PC-3 (cell line): ENCODE measurements around the gene ETV6. TPM values are rescaled to one million over a fixed set of nuclear protein-coding genes. Genes with fewer than 3 reads are reported as not detected.

Experiments
- ATAC-seq: fragments of 200-7000 bp; cut with Tn5 transposase; 2 replicates; pipeline ENCODE4 v1.9.1; 2020; ENCODE audit warnings: mild to moderate bottlenecking, moderate library complexity
- BruUV-seq: library from RNA; stranded (reverse); fragments of 400-500 nt; replicated peaks from 2 replicates; lab custom pipeline; 2021; lab: Mats Ljungman, UMichigan
- CTCF ChIA-PET: fragments of 300-600 bp; sonication (Branson Sonifier 250); formaldehyde crosslinking; loops from one replicate; lab custom pipeline; 2022; ENCODE audit warnings: antibody characterized with exemption; lab: Charles Lee
- POLR2A ChIA-PET: fragments of 300-600 bp; sonication (Branson Sonifier 250); formaldehyde crosslinking; loops from one replicate; lab custom pipeline; 2022; ENCODE audit warnings: antibody characterized with exemption; ENCODE audit not compliant: unreplicated experiment; lab: Charles Lee
- DNase-seq: peaks from one replicate; pipeline ENCODE4 v3.0.0-alpha.2; 2015
- H2AFZ ChIP-seq: fragments of 300-600 bp; sonication (generic); 2 replicates; pipeline ENCODE4 v1.6.0; 2016; ENCODE audit warnings: antibody characterized with exemption, low read length
- H3F3A ChIP-seq: fragments of 300-600 bp; sonication (generic); one replicate; pipeline ENCODE4 v1.6.0; 2017; ENCODE audit warnings: antibody characterized with exemption, low read length, control low read depth, mild to moderate bottlenecking; ENCODE audit not compliant: unreplicated experiment
- H3K27ac ChIP-seq: fragments of 300-600 bp; sonication (generic); 2 replicates; pipeline ENCODE4 v1.5.1; 2016; ENCODE audit warnings: mild to moderate bottlenecking, low read length
- H3K27me3 ChIP-seq: fragments of 300-600 bp; sonication (generic); 2 replicates; pipeline ENCODE4 v1.6.1; 2016; ENCODE audit warnings: low read length, mixed read lengths
- H3K36me3 ChIP-seq: fragments of 300-600 bp; sonication (generic); 2 replicates; pipeline ENCODE4 v1.6.1; 2016; ENCODE audit warnings: low read depth, mixed run types, low read length, mixed read lengths
- H3K4me1 ChIP-seq: fragments of 300-600 bp; sonication (generic); 2 replicates; pipeline ENCODE4 v1.5.1; 2016; ENCODE audit warnings: low read length; ENCODE audit not compliant: insufficient read depth
- H3K4me2 ChIP-seq: fragments of 300-600 bp; sonication (generic); 2 replicates; pipeline ENCODE4 v1.6.0; 2016; ENCODE audit warnings: low read length
- H3K4me3 ChIP-seq: fragments of 300-600 bp; sonication (generic); 2 replicates; pipeline ENCODE4 v1.5.1; 2016; ENCODE audit warnings: mild to moderate bottlenecking, low read length, mixed read lengths
- H3K79me2 ChIP-seq: fragments of 300-600 bp; sonication (generic); 2 replicates; pipeline ENCODE4 v1.6.1; 2017; ENCODE audit warnings: low read length, mixed read lengths
- H3K9ac ChIP-seq: fragments of 300-600 bp; sonication (generic); 2 replicates; pipeline ENCODE4 v1.6.0; 2016; ENCODE audit warnings: mild to moderate bottlenecking, low read length
- H3K9me2 ChIP-seq: fragments of 300-600 bp; sonication (generic); replicated peaks from 2 replicates; pipeline ENCODE4 v1.6.1; 2016; ENCODE audit warnings: mixed run types, low read length, mixed read lengths
- H3K9me3 ChIP-seq: fragments of 300-600 bp; sonication (generic); 2 replicates; pipeline ENCODE4 v1.6.1; 2016; ENCODE audit warnings: low read length, mixed read lengths
- H4K20me1 ChIP-seq: fragments of 300-600 bp; sonication (generic); 2 replicates; pipeline ENCODE4 v1.6.1; 2016; ENCODE audit warnings: low read length, mixed read lengths
- CTCF ChIP-seq: fragments of 300-600 bp; sonication (generic); conservative IDR thresholded peaks from 2 replicates; pipeline ENCODE4 v1.5.1; 2017; ENCODE audit warnings: antibody characterized with exemption, low read depth, mild to moderate bottlenecking, low read length
- EZH2 ChIP-seq: fragments of 300-600 bp; sonication (generic); IDR thresholded peaks from one replicate; pipeline ENCODE4 v1.6.1; 2017; ENCODE audit warnings: antibody characterized with exemption, mild to moderate bottlenecking, low read length; ENCODE audit not compliant: unreplicated experiment
- EZH2phosphoT487 ChIP-seq: fragments of 300-600 bp; sonication (generic); IDR thresholded peaks from 2 replicates; pipeline ENCODE4 v1.6.1; 2018; ENCODE audit warnings: mild to moderate bottlenecking, antibody characterized with exemption, low read length, borderline replicate concordance
- intact Hi-C: fragments of 100-400 bp; cut with micrococcal nuclease; formaldehyde crosslinking; loops from 2 replicates; pipeline ENCODE4 v1.9.0; 2023
- total RNA-seq: library from RNA; depleted of rRNA; stranded (reverse); fragments of >200 nt; gene quantifications from 2 replicates; pipeline ENCODE4 v1.2.3, GENCODE V29; 2014

ETV6 gene
- total RNA-seq, 1 experiment from 2014 or later, result 5.0 TPM

GRCh38 chr12:11893998-11894397 is 244.5 kb downstream of the ETV6 start:
- no peaks in the 10 kb centered on the region for H3K36me3 ChIP-seq
- H2AFZ ChIP-seq, result no peak overlapping the region
- no peaks in the 10 kb centered on the region for H3K9me2 ChIP-seq
- H3K27ac ChIP-seq, result no peak overlapping the region
- H3K9ac ChIP-seq, result no peak overlapping the region
- TF ChIP-seq CTCF (no peak), EZH2 (no peak)
- H3K4me1 ChIP-seq, result peaks cover 9% of the 10 kb centered on the region
- H3K4me3 ChIP-seq, result no peak overlapping the region
- DNase-seq (no peak), ATAC-seq (no peak)
- no peak overlapping the region for H3K4me2 ChIP-seq
- H3K79me2 ChIP-seq, result no peaks in the 10 kb centered on the region
- no peaks in the 10 kb centered on the region for H4K20me1 ChIP-seq
- no peaks in the 10 kb centered on the region for H3K9me3 ChIP-seq
- intact Hi-C loops, result no loop called here
- ChIA-PET POLR2A (no interaction called here), CTCF (no interaction called here)
- H3F3A ChIP-seq, result no peaks in the 10 kb centered on the region
- no peaks in the 10 kb centered on the region for H3K27me3 ChIP-seq
- no TSS peak for BruUV-seq

DNA sequence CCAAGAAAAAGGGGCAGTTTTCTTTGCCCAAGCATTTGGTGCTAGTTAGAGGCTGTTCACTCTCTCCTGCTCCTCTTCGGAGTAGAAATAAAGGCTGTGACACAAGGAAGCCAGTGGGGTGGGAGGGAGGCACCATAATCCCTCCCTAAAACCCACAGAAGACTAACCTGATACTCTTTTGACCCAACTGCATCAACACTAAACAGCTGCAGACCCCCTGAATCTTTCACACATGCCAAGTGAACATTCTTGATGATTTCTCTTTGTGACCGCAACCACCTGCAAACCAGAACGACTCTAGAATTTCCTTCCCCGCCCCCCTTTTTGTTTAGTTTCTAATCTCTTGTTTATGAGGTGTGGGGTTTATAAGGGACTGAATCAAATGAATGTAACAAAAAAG is 245.4 kb downstream of the ETV6 start:
- BruUV-seq, result no TSS peak
- CTCF ChIA-PET, result no interaction called here

More for the DNA sequence above, 245.4 kb downstream of the ETV6 start:
- ATAC-seq (no peak), DNase-seq (no peak)
- no peak for TF ChIP-seq EZH2
- no peak for TF ChIP-seq CTCF
- no peak for TF ChIP-seq EZH2phosphoT487
- intact Hi-C loops, result no loop called here
- Histone ChIP-seq H3K4me3 (no peak overlapping the region), H3K79me2 (no peaks in the 10 kb centered on the region), H2AFZ (no peak overlapping the region), H3K9me3 (no peaks in the 10 kb centered on the region), H3K27ac (no peak overlapping the region), H3K36me3 (no peaks in the 10 kb centered on the region), H3K4me1 (peaks cover 9% of the 10 kb centered on the region), H3K27me3 (no peaks in the 10 kb centered on the region), H4K20me1 (no peaks in the 10 kb centered on the region), H3K9me2 (no peaks in the 10 kb centered on the region), H3F3A (no peaks in the 10 kb centered on the region), H3K4me2 (no peak overlapping the region), H3K9ac (no peak overlapping the region)
- POLR2A ChIA-PET, result no interaction called here
